GM12878 (cell line): ENCODE data around the gene SSBP2.

Source experiments
- ATF2 ChIP-seq: IDR thresholded peaks from 2 replicates; pipeline ENCODE4 v1.6.1; 2012; ENCODE audit warnings: low read length, inconsistent platforms
- RAD21 ChIP-seq: IDR thresholded peaks from 2 replicates; pipeline ENCODE4 v1.6.1; 2011; ENCODE audit warnings: mild to moderate bottlenecking, low read depth, low read length, moderate library complexity; ENCODE audit not compliant: insufficient read depth

GRCh38 chr5:81554647-81555046 is 196.2 kb downstream of the SSBP2 start:
- TF ChIP-seq ATF2, result no peak
- no peak for TF ChIP-seq RAD21
